VCaP (cell line): ENCODE results near the gene IL1RAP.
"Not testable (repeated sequence)": the region's sequence is repeated elsewhere in the genome, so short reads cannot be mapped to it uniquely, and the experiment has no call there.

Experiments
- H3K27ac ChIP-seq: fragments of 450-650 bp; 2 replicates; pipeline ENCODE4 v1.5.1; 2017
- CTCF ChIP-seq: fragments of 450-650 bp; conservative IDR thresholded peaks from 2 replicates; pipeline ENCODE4 v1.5.1; 2017; ENCODE audit warnings: mild to moderate bottlenecking, moderate library complexity

IL1RAP gene

GRCh38 chr3:190512666-190513065 lies 1.2 kb upstream of the IL1RAP start:
- no peak for TF ChIP-seq CTCF
- H3K27ac ChIP-seq = peak overlapping the region; percentile 78; the same call in 1 of the 2 replicates

- peak overlapping the region; percentile 78 for H3K27ac ChIP-seq
- no peak for TF ChIP-seq CTCF
These were observed 698 bp downstream of the IL1RAP start for GRCh38 chr3:190514413-190515153.

- no peak for TF ChIP-seq CTCF
- H3K27ac ChIP-seq = no peak overlapping the region
These were observed 2.5 kb downstream of the IL1RAP start for GRCh38 chr3:190516416-190516815.

- no peak overlapping the region for H3K27ac ChIP-seq
- no peak for TF ChIP-seq CTCF
These were observed 3.8 kb downstream of the IL1RAP start for GRCh38 chr3:190517687-190518086.

GRCh38 chr3:190518531-190518930 lies 4.6 kb downstream of the IL1RAP start:
- H3K27ac ChIP-seq = not testable (repeated sequence)

GRCh38 chr3:190519886-190520285 lies 6.0 kb downstream of the IL1RAP start:
- no peak overlapping the region for H3K27ac ChIP-seq
- no peak for TF ChIP-seq CTCF

- no peak overlapping the region for H3K27ac ChIP-seq
- TF ChIP-seq CTCF = no peak
These were observed 8.1 kb downstream of the IL1RAP start for GRCh38 chr3:190521998-190522397.

- TF ChIP-seq CTCF = no peak
- H3K27ac ChIP-seq = no peak overlapping the region
These were observed 8.8 kb downstream of the IL1RAP start for GRCh38 chr3:190522621-190523222.
